HepG2 (cell line): Measurements from ENCODE around the gene YWHAH. TPM values are rescaled to one million over a fixed set of nuclear protein-coding genes. Genes with fewer than 3 reads are reported as not detected.

ENCODE experiments used
- ATAC-seq: fragments of 200-7000 bp; cut with Tn5 transposase; 3 replicates; pipeline ENCODE4 v1.9.1; 2020; ENCODE audit warnings: mild to moderate bottlenecking, moderate library complexity
- BruUV-seq: library from RNA; stranded (reverse); fragments of 400-500 nt; replicated peaks from 2 replicates; lab custom pipeline; 2021; lab: Mats Ljungman, UMichigan
- CTCF ChIA-PET: fragments of 300-600 bp; formaldehyde crosslinking; extraction: SDS; loops from one replicate; lab custom pipeline; 2021; ENCODE audit warnings: low total read pairs, inconsistent platforms, low intra/inter-chr PET ratio; lab: Yijun Ruan, JAX
- POLR2A ChIA-PET: fragments of 350-600 bp; sonication (Branson Sonifier 250); formaldehyde crosslinking; loops from one replicate; lab custom pipeline; 2020; ENCODE audit warnings: antibody characterized with exemption, inconsistent platforms; lab: Yijun Ruan, JAX
- DNase-seq: peaks from one replicate; pipeline ENCODE4 v3.0.0-alpha.2; 2015; ENCODE audit warnings: low spot score
- FAIRE-seq: peaks from 3 replicates; lab custom pipeline; 2011; peaks lifted over from hg19 to GRCh38; lab: Jason Lieb, UNC
- H2AFZ ChIP-seq: one replicate; pipeline ENCODE4 v1.6.1; 2011; ENCODE audit warnings: low read length, inconsistent platforms
- H3K27ac ChIP-seq: fragments of 300-600 bp; 3 replicates; pipeline ENCODE4 v1.8.0; 2011; ENCODE audit warnings: mixed run types, mild to moderate bottlenecking, mixed read lengths, low read length, inconsistent platforms; ENCODE audit not compliant: insufficient read depth; ENCODE audit errors: extremely low read length
- H3K27me3 ChIP-seq, 2 experiments: fragments of 200-600 bp in 1 of 2; 2 replicates in 1 of 2; 3 replicates in 1 of 2; pipeline versions ENCODE4 v1.6.0 to v1.8.0; 2011; ENCODE audit warnings: low read length in 2 of 2, mild to moderate bottlenecking in 2 of 2, moderate library complexity in 2 of 2, inconsistent platforms in 1 of 2; ENCODE audit not compliant: insufficient read depth in 2 of 2, control insufficient read depth in 1 of 2
- H3K36me3 ChIP-seq, 2 experiments: fragments of 200-600 bp in 1 of 2; replicated peaks in 1 of 2; 2 replicates in 1 of 2; 3 replicates in 1 of 2; pipeline versions ENCODE4 v1.5.1 to v1.8.0; 2011; ENCODE audit warnings: low read length in 2 of 2, inconsistent platforms in 1 of 2; ENCODE audit not compliant: insufficient read depth in 2 of 2, control insufficient read depth in 1 of 2
- H3K4me1 ChIP-seq: 2 replicates; pipeline ENCODE4 v1.5.1; 2012; ENCODE audit warnings: low read length, inconsistent platforms; ENCODE audit not compliant: insufficient read depth
- H3K4me2 ChIP-seq: 2 replicates; pipeline ENCODE4 v1.6.0; 2011; ENCODE audit warnings: low read depth, low read length, inconsistent platforms
- H3K4me3 ChIP-seq, 3 experiments: fragments of 200-600 bp in 1 of 3; sonication (generic), shearing (Covaris generic) in 1 of 3; replicated peaks in 1 of 3; 2 replicates each; pipeline ENCODE4 v1.5.1; 2011 to 2016; ENCODE audit warnings: low read length in 3 of 3, inconsistent platforms in 2 of 3, low read depth in 2 of 3, mild to moderate bottlenecking in 2 of 3, control low read depth in 1 of 3, mixed read lengths in 1 of 3; ENCODE audit not compliant: insufficient read depth in 1 of 3
- H3K79me2 ChIP-seq: one replicate; pipeline ENCODE4 v1.6.1; 2011; ENCODE audit warnings: low read length, inconsistent platforms; ENCODE audit not compliant: insufficient read depth
- H3K9ac ChIP-seq: 2 replicates; pipeline ENCODE4 v1.6.0; 2011; ENCODE audit warnings: mild to moderate bottlenecking, low read depth, low read length, inconsistent platforms; ENCODE audit not compliant: insufficient read depth
- H3K9me3 ChIP-seq: 2 replicates; pipeline ENCODE4 v1.5.1; 2012; ENCODE audit warnings: mild to moderate bottlenecking, low read length
- H4K20me1 ChIP-seq: 2 replicates; pipeline ENCODE4 v1.6.0; 2011; ENCODE audit warnings: inconsistent platforms, mild to moderate bottlenecking, low read length, moderate library complexity; ENCODE audit not compliant: insufficient read depth
- ELF4 ChIP-seq: sonication (generic); formaldehyde crosslinking; IDR thresholded peaks from 2 replicates; pipeline ENCODE4 v1.5.0; 2020; ENCODE audit warnings: missing genetic modification reagents, mild to moderate bottlenecking, moderate library complexity, borderline replicate concordance
- ERF ChIP-seq: IDR thresholded peaks from 2 replicates; pipeline ENCODE4 v1.6.1; 2018; ENCODE audit warnings: missing biosample characterization, missing genetic modification reagents
- HNF4G ChIP-seq, 2 experiments: sonication (generic) in 1 of 2; formaldehyde crosslinking in 1 of 2; IDR thresholded peaks; 2 replicates each; pipeline versions ENCODE4 v1.4.0 to v1.6.1; 2011 to 2020; ENCODE audit warnings: borderline replicate concordance in 2 of 2, low read depth in 2 of 2, mild to moderate bottlenecking in 2 of 2, low read length in 1 of 2, missing genetic modification reagents in 1 of 2, moderate library complexity in 1 of 2
- KDM4B ChIP-seq: sonication (generic); formaldehyde crosslinking; IDR thresholded peaks from 2 replicates; pipeline ENCODE4 v1.4.0; 2020; ENCODE audit warnings: missing genetic modification reagents
- NFKBIZ ChIP-seq: IDR thresholded peaks from 2 replicates; pipeline ENCODE4 v1.6.1; 2018; ENCODE audit warnings: missing genetic modification reagents, missing compliant biosample characterization
- POLR2G ChIP-seq: fragments of 200-400 bp; formaldehyde crosslinking; IDR thresholded peaks from 2 replicates; pipeline ENCODE4 v1.6.1; 2018; ENCODE audit warnings: mild to moderate bottlenecking, low read depth, low read length, moderate library complexity
- SAP130 ChIP-seq: IDR thresholded peaks from 2 replicates; pipeline ENCODE4 v1.6.1; 2016; ENCODE audit warnings: low read depth
- SMAD1 ChIP-seq: sonication (generic); formaldehyde crosslinking; IDR thresholded peaks from 2 replicates; pipeline ENCODE4 v1.4.0; 2020; ENCODE audit warnings: missing genetic modification reagents, low read depth, mild to moderate bottlenecking, borderline replicate concordance
- XRCC5 ChIP-seq: fragments of 200-400 bp; formaldehyde crosslinking; optimal IDR thresholded peaks from 2 replicates; pipeline ENCODE3; 2017; ENCODE audit warnings: mild to moderate bottlenecking, low read length
- YEATS4 ChIP-seq: sonication (generic); formaldehyde crosslinking; IDR thresholded peaks from 2 replicates; pipeline ENCODE4 v1.4.0; 2020; ENCODE audit warnings: missing genetic modification reagents, borderline replicate concordance
- ZBTB42 ChIP-seq: sonication (generic); formaldehyde crosslinking; IDR thresholded peaks from 2 replicates; pipeline ENCODE4 v1.5.0; 2020; ENCODE audit warnings: mild to moderate bottlenecking, missing genetic modification reagents
- ZNF367 ChIP-seq: sonication (generic); formaldehyde crosslinking; IDR thresholded peaks from 2 replicates; pipeline ENCODE4 v1.4.0; 2020; ENCODE audit warnings: missing genetic modification reagents, borderline replicate concordance
- WGBS: methylation state at CpG from one replicate; pipeline ENCODE4 v1.1.6; 2017; ENCODE audit warnings: low lambda C conversion rate; 5-methylcytosine and 5-hydroxymethylcytosine counted together
- in situ Hi-C: cut with HindIII; loops from 2 replicates; pipeline ENCODE4 v1.10.0; 2017; ENCODE audit warnings: low pct_unique_long_range_greater_than_20kb; ENCODE audit not compliant: extremely low pct_ligation_motif_present
- intact Hi-C: fragments of 100-400 bp; cut with micrococcal nuclease; formaldehyde crosslinking; loops from one replicate; pipeline ENCODE4 v1.10.0; 2022; ENCODE audit not compliant: unreplicated experiment
- polyA plus RNA-seq, 8 experiments: library from polyadenylated mRNA; depleted of rRNA in 3 of 8; stranded (reverse) in 7 of 8; unstranded in 1 of 8; fragments of >200 nt; fragmentation: Illumina TruSeq in 4 of 8; extraction: Trizol in 4 of 8; gene quantifications; 2 replicates each; pipeline versions ENCODE4 v1.2.1 to v1.2.3, GENCODE V29; 2011 to 2016; ENCODE audit warnings: low read depth in 4 of 8, missing spikeins in 1 of 8, mixed read lengths in 1 of 8; ENCODE audit not compliant: insufficient read depth in 1 of 8
- total RNA-seq, 5 experiments: library from RNA; depleted of rRNA; stranded (reverse); fragments of >200 nt; fragmentation: Illumina TruSeq; extraction: Trizol; gene quantifications; 2 replicates each; pipeline ENCODE4 v1.2.3, GENCODE V29; 2016; ENCODE audit warnings: low read depth in 1 of 5
- TF ChIP-seq, protein P1 (sequence below): sonication (generic); formaldehyde crosslinking; IDR thresholded peaks from 2 replicates; pipeline ENCODE4 v1.4.0; 2020; ENCODE audit warnings: mild to moderate bottlenecking, missing genetic modification reagents
- TF ChIP-seq, protein P2 (sequence below): sonication (generic); formaldehyde crosslinking; conservative IDR thresholded peaks from 2 replicates; pipeline ENCODE4 v1.8.0; 2022; ENCODE audit warnings: low read depth, missing genetic modification reagents
- TF ChIP-seq, protein P3 (sequence below): sonication (generic); formaldehyde crosslinking; IDR thresholded peaks from 2 replicates; pipeline ENCODE4 v1.4.0; 2020; ENCODE audit warnings: missing genetic modification reagents, mild to moderate bottlenecking, borderline replicate concordance

YWHAH gene
- total and polyA plus RNA-seq, 2 of the 13 experiments (the other 11 are each of a cell fraction or from before 2014, with no cell fraction given) = 35.6 to 92.7 TPM

DNA sequence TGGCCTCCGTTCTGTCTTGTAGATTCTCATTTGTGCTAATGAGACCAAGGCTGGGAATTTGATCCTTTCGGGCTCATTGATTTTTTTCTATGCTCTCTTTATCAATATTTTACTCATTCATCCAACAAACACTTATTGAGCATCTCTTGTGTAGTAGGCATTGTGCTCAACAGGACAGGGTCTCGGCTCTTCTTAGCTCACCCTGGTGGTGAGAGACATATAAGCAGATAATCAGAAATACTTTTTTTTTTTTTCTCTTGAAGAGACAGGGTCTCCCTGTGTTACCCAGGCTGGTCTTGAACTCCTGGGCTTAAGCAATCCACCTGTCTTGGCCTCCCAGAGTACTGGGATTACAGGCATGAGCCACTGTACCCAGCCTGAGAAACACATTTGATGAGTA lies 50.7 kb downstream of the YWHAH start (continued):
- TF ChIP-seq, protein P1, sequence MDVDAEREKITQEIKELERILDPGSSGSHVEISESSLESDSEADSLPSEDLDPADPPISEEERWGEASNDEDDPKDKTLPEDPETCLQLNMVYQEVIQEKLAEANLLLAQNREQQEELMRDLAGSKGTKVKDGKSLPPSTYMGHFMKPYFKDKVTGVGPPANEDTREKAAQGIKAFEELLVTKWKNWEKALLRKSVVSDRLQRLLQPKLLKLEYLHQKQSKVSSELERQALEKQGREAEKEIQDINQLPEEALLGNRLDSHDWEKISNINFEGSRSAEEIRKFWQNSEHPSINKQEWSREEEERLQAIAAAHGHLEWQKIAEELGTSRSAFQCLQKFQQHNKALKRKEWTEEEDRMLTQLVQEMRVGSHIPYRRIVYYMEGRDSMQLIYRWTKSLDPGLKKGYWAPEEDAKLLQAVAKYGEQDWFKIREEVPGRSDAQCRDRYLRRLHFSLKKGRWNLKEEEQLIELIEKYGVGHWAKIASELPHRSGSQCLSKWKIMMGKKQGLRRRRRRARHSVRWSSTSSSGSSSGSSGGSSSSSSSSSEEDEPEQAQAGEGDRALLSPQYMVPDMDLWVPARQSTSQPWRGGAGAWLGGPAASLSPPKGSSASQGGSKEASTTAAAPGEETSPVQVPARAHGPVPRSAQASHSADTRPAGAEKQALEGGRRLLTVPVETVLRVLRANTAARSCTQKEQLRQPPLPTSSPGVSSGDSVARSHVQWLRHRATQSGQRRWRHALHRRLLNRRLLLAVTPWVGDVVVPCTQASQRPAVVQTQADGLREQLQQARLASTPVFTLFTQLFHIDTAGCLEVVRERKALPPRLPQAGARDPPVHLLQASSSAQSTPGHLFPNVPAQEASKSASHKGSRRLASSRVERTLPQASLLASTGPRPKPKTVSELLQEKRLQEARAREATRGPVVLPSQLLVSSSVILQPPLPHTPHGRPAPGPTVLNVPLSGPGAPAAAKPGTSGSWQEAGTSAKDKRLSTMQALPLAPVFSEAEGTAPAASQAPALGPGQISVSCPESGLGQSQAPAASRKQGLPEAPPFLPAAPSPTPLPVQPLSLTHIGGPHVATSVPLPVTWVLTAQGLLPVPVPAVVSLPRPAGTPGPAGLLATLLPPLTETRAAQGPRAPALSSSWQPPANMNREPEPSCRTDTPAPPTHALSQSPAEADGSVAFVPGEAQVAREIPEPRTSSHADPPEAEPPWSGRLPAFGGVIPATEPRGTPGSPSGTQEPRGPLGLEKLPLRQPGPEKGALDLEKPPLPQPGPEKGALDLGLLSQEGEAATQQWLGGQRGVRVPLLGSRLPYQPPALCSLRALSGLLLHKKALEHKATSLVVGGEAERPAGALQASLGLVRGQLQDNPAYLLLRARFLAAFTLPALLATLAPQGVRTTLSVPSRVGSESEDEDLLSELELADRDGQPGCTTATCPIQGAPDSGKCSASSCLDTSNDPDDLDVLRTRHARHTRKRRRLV (CRISPR knock-in tag) = no peak
- no peak for TF ChIP-seq SAP130 (CRISPR knock-in tag)

GRCh38 chr22:31995807-31996206 lies 51.5 kb downstream of the YWHAH start:
- POLR2A ChIA-PET = no interaction called here
- H2AFZ ChIP-seq = no peak overlapping the region
- H3K4me3 ChIP-seq = no peak overlapping the region
- no peak overlapping the region for H3K4me2 ChIP-seq
- H3K9me3 ChIP-seq = no peaks in the 10 kb centered on the region
- intact Hi-C loops (no loop called here), in situ Hi-C loops (no loop called here)
- H3K27ac ChIP-seq = no peak overlapping the region
- H3K4me1 ChIP-seq = no peaks in the 10 kb centered on the region
- no peaks in the 10 kb centered on the region for H3K36me3 ChIP-seq
- 22% methylated on average over 3 of the region's 3 CpGs for WGBS
- no peak overlapping the region for H3K9ac ChIP-seq
- no TSS peak for BruUV-seq
- CTCF ChIA-PET = no interaction called here
- ATAC-seq (no peak), FAIRE-seq (no peak), DNase-seq (no peak)
- no peaks in the 10 kb centered on the region for H4K20me1 ChIP-seq
- peaks cover 0 to 6% of the 10 kb centered on the region in 2 experiments; a peak in 1 of 5 replicates for H3K27me3 ChIP-seq
- no peaks in the 10 kb centered on the region for H3K79me2 ChIP-seq
- TF ChIP-seq ERF = no peak
- TF ChIP-seq ZBTB42 = no peak
- TF ChIP-seq, protein P2, sequence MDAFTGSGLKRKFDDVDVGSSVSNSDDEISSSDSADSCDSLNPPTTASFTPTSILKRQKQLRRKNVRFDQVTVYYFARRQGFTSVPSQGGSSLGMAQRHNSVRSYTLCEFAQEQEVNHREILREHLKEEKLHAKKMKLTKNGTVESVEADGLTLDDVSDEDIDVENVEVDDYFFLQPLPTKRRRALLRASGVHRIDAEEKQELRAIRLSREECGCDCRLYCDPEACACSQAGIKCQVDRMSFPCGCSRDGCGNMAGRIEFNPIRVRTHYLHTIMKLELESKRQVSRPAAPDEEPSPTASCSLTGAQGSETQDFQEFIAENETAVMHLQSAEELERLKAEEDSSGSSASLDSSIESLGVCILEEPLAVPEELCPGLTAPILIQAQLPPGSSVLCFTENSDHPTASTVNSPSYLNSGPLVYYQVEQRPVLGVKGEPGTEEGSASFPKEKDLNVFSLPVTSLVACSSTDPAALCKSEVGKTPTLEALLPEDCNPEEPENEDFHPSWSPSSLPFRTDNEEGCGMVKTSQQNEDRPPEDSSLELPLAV (CRISPR knock-in tag) = no peak
- TF ChIP-seq POLR2G = no peak
- TF ChIP-seq ELF4 (CRISPR knock-in tag) = no peak
- TF ChIP-seq KDM4B (CRISPR knock-in tag) = no peak
- no peak for TF ChIP-seq YEATS4 (CRISPR knock-in tag)
- TF ChIP-seq SMAD1 (CRISPR knock-in tag) = no peak
- TF ChIP-seq ZNF367 (CRISPR knock-in tag) = no peak
- TF ChIP-seq HNF4G (IDR thresholded peaks at IDR 0.05; ENCODE audit: borderline replicate concordance, low read depth, low read length) = no peak
- no peak for TF ChIP-seq HNF4G (CRISPR knock-in tag; IDR thresholded peaks at IDR 0.05; ENCODE audit: borderline replicate concordance, low read depth)
- TF ChIP-seq, protein P3, sequence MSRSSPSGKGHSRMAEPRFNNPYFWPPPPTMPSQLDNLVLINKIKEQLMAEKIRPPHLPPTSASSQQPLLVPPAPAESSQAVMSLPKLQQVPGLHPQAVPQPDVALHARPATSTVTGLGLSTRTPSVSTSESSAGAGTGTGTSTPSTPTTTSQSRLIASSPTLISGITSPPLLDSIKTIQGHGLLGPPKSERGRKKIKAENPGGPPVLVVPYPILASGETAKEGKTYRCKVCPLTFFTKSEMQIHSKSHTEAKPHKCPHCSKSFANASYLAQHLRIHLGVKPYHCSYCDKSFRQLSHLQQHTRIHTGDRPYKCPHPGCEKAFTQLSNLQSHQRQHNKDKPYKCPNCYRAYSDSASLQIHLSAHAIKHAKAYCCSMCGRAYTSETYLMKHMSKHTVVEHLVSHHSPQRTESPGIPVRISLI (CRISPR knock-in tag) = no peak
- no peak for TF ChIP-seq XRCC5
- TF ChIP-seq NFKBIZ = no peak
